ENCODE results near the gene MSRB1. TPM values are rescaled to one million over a fixed set of nuclear protein-coding genes. Genes with fewer than 3 reads are reported as not detected.
"Not testable (repeated sequence)": the region's sequence is repeated elsewhere in the genome, so short reads cannot be mapped to it uniquely, and the experiment has no call there.

MSRB1 gene
- total and polyA plus RNA-seq, 3 experiments from 2014 or later, result 20.2 to 20.4 (median 20.4) TPM

GRCh38 chr16:1945559-1946391 is 2.8 kb upstream of the MSRB1 start:
- Histone ChIP-seq H3K27me3 (ENCODE audit: insufficient read depth, low read length, poor library complexity, severe bottlenecking) (no peaks in the 10 kb centered on the region), H3K4me1 (ENCODE audit: insufficient read depth, low read length) (peaks cover 16% of the 10 kb centered on the region), H3K27ac (ENCODE audit: low read depth, low read length) (no peak overlapping the region), H3K4me3 (ENCODE audit: low read length) (no peak overlapping the region), H3K36me3 (ENCODE audit: insufficient read depth, low read length) (no peaks in the 10 kb centered on the region), H3K9me3 (ENCODE audit: low read length) (no peaks in the 10 kb centered on the region)
- ChIA-PET CTCF (interaction anchor here (0.5 to 2.2 kb wide), 2 partner anchors 12 to 1202 kb away, joined by 3 to 7 read pairs; partner anchors contain the start of gene NDUFB10), POLR2A (no interaction called here)
- DNase-seq, result no peak
- H3K9me3 Mint-ChIP-seq, result no peaks in the 10 kb centered on the region
- no peak overlapping the region for H3K4me3 Mint-ChIP-seq
- no peak overlapping the region for H3K27ac Mint-ChIP-seq
- peaks cover 8 to 24% (median 11%) of the 10 kb centered on the region in 3 donors for H3K4me1 Mint-ChIP-seq
- H3K36me3 Mint-ChIP-seq, result peaks cover 0 to 6% (median 0%) of the 10 kb centered on the region in 3 donors
- H3K27me3 Mint-ChIP-seq, result no peaks in the 10 kb centered on the region

GRCh38 chr16:1944612-1945199 is 1.7 kb upstream of the MSRB1 start:
- Histone ChIP-seq H3K27me3 (ENCODE audit: insufficient read depth, low read length, poor library complexity, severe bottlenecking) (no peaks in the 10 kb centered on the region), H3K9me3 (ENCODE audit: low read length) (no peaks in the 10 kb centered on the region), H3K36me3 (ENCODE audit: insufficient read depth, low read length) (no peaks in the 10 kb centered on the region), H3K4me1 (ENCODE audit: insufficient read depth, low read length) (peaks cover 16% of the 10 kb centered on the region), H3K27ac (ENCODE audit: low read depth, low read length) (no peak overlapping the region), H3K4me3 (ENCODE audit: low read length) (no peak overlapping the region)
- ChIA-PET CTCF (no interaction called here), POLR2A (no interaction called here)
- Mint-ChIP-seq H3K4me1 (peaks cover 8 to 24% (median 11%) of the 10 kb centered on the region in 3 donors), H3K36me3 (peaks cover 0 to 6% (median 0%) of the 10 kb centered on the region in 3 donors), H3K9me3 (no peaks in the 10 kb centered on the region), H3K27me3 (no peaks in the 10 kb centered on the region), H3K27ac (peak overlapping the region in 4 of 8 donors; percentile 51 to 82 (median 56)), H3K4me3 (peak overlapping the region; percentile 13 to 94 (median 80))
- no peak for DNase-seq

DNA sequence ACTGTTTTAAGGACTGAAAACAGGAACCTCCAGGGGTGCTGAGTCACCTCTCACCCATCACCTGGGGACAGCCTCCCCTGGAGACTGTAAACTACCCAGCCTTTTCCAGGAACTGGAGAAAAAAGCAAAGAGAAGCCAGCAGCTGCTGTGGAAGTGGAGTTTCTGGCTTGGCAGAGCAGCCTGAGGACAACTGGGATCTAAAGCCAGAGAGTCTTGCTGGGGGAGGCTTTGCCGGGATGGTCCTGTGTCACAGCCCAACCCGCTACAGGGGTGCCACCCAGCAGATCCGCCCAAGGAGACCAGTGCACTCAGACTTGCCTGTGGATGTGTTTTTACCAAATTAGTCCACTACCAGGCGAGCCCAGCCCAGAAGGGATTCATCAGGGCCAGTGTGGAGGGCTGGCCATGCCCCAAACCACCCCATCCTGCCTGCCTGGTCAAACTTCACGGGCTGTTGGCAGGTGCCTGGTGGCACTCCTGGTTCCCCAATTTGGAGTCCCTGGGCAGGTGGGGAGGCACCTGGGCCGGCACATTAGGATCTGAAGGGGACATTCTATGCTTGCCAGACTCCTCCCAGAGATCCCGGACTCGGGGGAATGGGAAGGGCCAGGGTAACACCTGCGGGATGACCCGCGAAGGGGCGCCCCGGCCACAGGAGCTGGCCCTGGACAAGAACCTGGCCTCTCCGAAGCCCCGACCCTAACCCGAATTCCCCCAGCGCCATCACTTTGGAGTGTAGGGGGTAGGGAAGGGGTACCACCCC is 771 bp downstream of the MSRB1 start:
- peaks cover 9% of the 10 kb centered on the region for H3K36me3 ChIP-seq (ENCODE audit: insufficient read depth, low read length)
- H3K27ac ChIP-seq (ENCODE audit: low read depth, low read length), result peak overlapping the region; percentile 72
- CTCF ChIA-PET, result interaction anchor here (1.1 kb wide), 1 partner anchor 16 kb away, joined by 6 read pairs; no protein-coding TSS in a partner anchor
- Mint-ChIP-seq H3K4me1 (peaks cover 8 to 24% (median 11%) of the 10 kb centered on the region in 3 donors), H3K27me3 (no peaks in the 10 kb centered on the region), H3K36me3 (peaks cover 0 to 24% (median 1%) of the 10 kb centered on the region in 3 donors), H3K4me3 (peak overlapping the region; percentile 80 to 95 (median 88)), H3K9me3 (no peaks in the 10 kb centered on the region), H3K27ac (peak overlapping the region in 2 of 8 donors; percentile 17 to 68)
- H3K4me3 ChIP-seq (ENCODE audit: low read length), result peak overlapping the region; percentile 79
- H3K4me1 ChIP-seq (ENCODE audit: insufficient read depth, low read length), result peaks cover 16% of the 10 kb centered on the region
- POLR2A ChIA-PET, result interaction anchor here (1.7 kb wide), 1 partner anchor 23 kb away, joined by 16 read pairs; the partner anchor contains the start of gene RPS2
- DNase-seq, result no peak
- H3K9me3 ChIP-seq (ENCODE audit: low read length), result no peaks in the 10 kb centered on the region
- no peaks in the 10 kb centered on the region for H3K27me3 ChIP-seq (ENCODE audit: insufficient read depth, low read length, poor library complexity, severe bottlenecking)

DNA sequence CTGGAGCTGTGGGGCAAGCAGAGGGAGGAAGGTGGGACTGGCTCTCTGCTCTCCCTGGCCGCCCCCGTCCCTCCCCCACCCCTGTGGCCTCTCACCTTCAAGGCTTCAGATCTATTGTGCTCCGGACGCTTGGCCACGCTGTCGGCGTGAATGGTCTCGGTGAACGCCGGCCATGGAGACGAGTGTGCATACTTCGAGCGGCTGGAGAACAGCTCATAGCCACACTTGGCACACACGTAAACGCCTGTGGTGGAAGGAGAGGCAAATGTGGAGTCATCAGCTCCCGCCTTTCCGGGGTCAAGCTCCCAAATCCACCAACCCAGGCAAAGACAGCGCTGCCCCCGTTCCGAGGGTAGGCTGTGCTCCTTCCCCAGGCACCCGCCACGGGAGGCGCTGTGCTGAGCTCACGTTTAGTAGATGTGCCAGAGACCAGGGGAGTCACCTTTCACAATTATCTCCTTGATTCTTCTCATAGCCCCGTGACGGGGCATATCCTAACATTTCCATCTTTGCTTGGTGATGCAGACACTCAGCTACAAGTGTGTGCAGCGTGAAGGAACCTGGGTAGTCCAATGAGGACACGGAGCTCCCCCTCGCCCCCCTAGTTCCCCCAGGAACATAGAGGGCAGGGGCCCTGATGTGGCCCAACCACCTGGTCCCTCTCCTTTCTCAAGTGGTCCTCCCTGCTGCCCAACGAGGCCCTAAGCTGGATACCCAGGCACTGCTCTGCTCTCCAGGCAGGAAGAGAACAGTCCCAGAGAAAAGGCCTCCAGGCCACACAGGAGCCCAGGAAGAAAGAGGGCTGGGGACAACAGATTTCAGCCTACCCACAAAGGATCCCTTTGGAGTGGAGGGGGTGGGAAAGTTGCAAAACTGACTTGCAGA is 1.6 kb downstream of the MSRB1 start:
- POLR2A ChIA-PET, result no interaction called here

GRCh38 chr16:1940273-1941161 is 2.5 kb downstream of the MSRB1 start:
- DNase-seq, result no peak
- no peak overlapping the region for H3K27ac ChIP-seq (ENCODE audit: low read depth, low read length)
- ChIA-PET CTCF (interaction anchor here (1.2 kb wide), 1 partner anchor 15 kb away, joined by 3 read pairs; no protein-coding TSS in a partner anchor), POLR2A (no interaction called here)
- Mint-ChIP-seq H3K36me3 (peaks cover 0 to 26% (median 1%) of the 10 kb centered on the region in 3 donors), H3K27me3 (no peaks in the 10 kb centered on the region), H3K9me3 (no peaks in the 10 kb centered on the region), H3K4me1 (peaks cover 8 to 24% (median 11%) of the 10 kb centered on the region in 3 donors), H3K27ac (no peak overlapping the region), H3K4me3 (peak overlapping the region in 2 of 7 donors; percentile 23 to 30)
- no peaks in the 10 kb centered on the region for H3K27me3 ChIP-seq (ENCODE audit: insufficient read depth, low read length, poor library complexity, severe bottlenecking)
- H3K9me3 ChIP-seq (ENCODE audit: low read length), result no peaks in the 10 kb centered on the region
- H3K4me1 ChIP-seq (ENCODE audit: insufficient read depth, low read length), result peaks cover 16% of the 10 kb centered on the region
- no peak overlapping the region for H3K4me3 ChIP-seq (ENCODE audit: low read length)
- peaks cover 9% of the 10 kb centered on the region for H3K36me3 ChIP-seq (ENCODE audit: insufficient read depth, low read length)

More for the DNA sequence above, 1.6 kb downstream of the MSRB1 start:
- Histone ChIP-seq H3K9me3 (ENCODE audit: low read length) (no peaks in the 10 kb centered on the region), H3K36me3 (ENCODE audit: insufficient read depth, low read length) (peaks cover 9% of the 10 kb centered on the region), H3K4me1 (ENCODE audit: insufficient read depth, low read length) (peaks cover 16% of the 10 kb centered on the region), H3K27ac (ENCODE audit: low read depth, low read length) (peak overlapping the region; percentile 72), H3K27me3 (ENCODE audit: insufficient read depth, low read length, poor library complexity, severe bottlenecking) (no peaks in the 10 kb centered on the region), H3K4me3 (ENCODE audit: low read length) (no peak overlapping the region)
- CTCF ChIA-PET, result interaction anchor here (1.2 kb wide), 1 partner anchor 14 kb away, joined by 3 read pairs; no protein-coding TSS in a partner anchor
- H3K27ac Mint-ChIP-seq, result peak overlapping the region in 2 of 8 donors; percentile 26 to 66
- no peaks in the 10 kb centered on the region for H3K27me3 Mint-ChIP-seq
- DNase-seq, result no peak
- H3K9me3 Mint-ChIP-seq, result no peaks in the 10 kb centered on the region
- H3K36me3 Mint-ChIP-seq, result peaks cover 0 to 26% (median 1%) of the 10 kb centered on the region in 3 donors
- H3K4me1 Mint-ChIP-seq, result peaks cover 8 to 24% (median 11%) of the 10 kb centered on the region in 3 donors
- peak overlapping the region; percentile 40 to 95 (median 87) for H3K4me3 Mint-ChIP-seq

GRCh38 chr16:1939833-1940232 is 3.2 kb downstream of the MSRB1 start:
- CTCF ChIA-PET; DNase-seq; H3K9me3 Mint-ChIP-seq; H3K27me3 Mint-ChIP-seq; H3K27ac Mint-ChIP-seq; H3K9me3 ChIP-seq (ENCODE audit: low read length); H3K4me3 ChIP-seq (ENCODE audit: low read length); H3K27ac ChIP-seq (ENCODE audit: low read depth, low read length); H3K36me3 ChIP-seq (ENCODE audit: insufficient read depth, low read length); POLR2A ChIA-PET; H3K27me3 ChIP-seq (ENCODE audit: insufficient read depth, low read length, poor library complexity, severe bottlenecking): not testable (repeated sequence)
- H3K4me1 Mint-ChIP-seq, result peaks cover 8 to 24% (median 11%) of the 10 kb centered on the region in 3 donors
- H3K4me1 ChIP-seq (ENCODE audit: insufficient read depth, low read length), result peaks cover 16% of the 10 kb centered on the region
- peak overlapping the region in 1 of 7 donors; percentile 27 for H3K4me3 Mint-ChIP-seq
- H3K36me3 Mint-ChIP-seq, result peaks cover 0 to 26% (median 1%) of the 10 kb centered on the region in 3 donors
